Endothelial cell of umbilical vein (primary cell): ENCODE measurements around the gene COPS6. TPM values are rescaled to one million over a fixed set of nuclear protein-coding genes. Genes with fewer than 3 reads are reported as not detected.

Experiments
- BruUV-seq: library from RNA; stranded (reverse); fragments of 400-500 nt; replicated peaks from 2 replicates; lab custom pipeline; 2021; lab: Mats Ljungman, UMichigan
- CTCF ChIA-PET: fragments of 300-600, 350-600 bp; sonication (Branson Sonifier 250); formaldehyde crosslinking; loops from one replicate; lab custom pipeline; 2021; ENCODE audit warnings: antibody characterized with exemption, inconsistent platforms; lab: Charles Lee
- POLR2A ChIA-PET: fragments of 300-600, 350-600 bp; sonication (Branson Sonifier 250); formaldehyde crosslinking; loops from one replicate; lab custom pipeline; 2021; ENCODE audit warnings: antibody characterized with exemption, inconsistent platforms; lab: Charles Lee
- DNase-seq: peaks from one replicate; pipeline ENCODE4 v3.0.0-alpha.2; 2011; ENCODE audit warnings: low read depth, low spot score
- FAIRE-seq: peaks from 2 replicates; lab custom pipeline; 2011; peaks lifted over from hg19 to GRCh38; lab: Jason Lieb, UNC
- H2AFZ ChIP-seq: 2 replicates; pipeline ENCODE4 v1.6.0; 2012; ENCODE audit warnings: low read depth, low read length, control low read depth, inconsistent platforms
- H3K27ac ChIP-seq: 2 replicates; pipeline ENCODE4 v1.5.1; 2011; ENCODE audit warnings: low read depth, mild to moderate bottlenecking, control low read depth, low read length, moderate library complexity; ENCODE audit not compliant: insufficient read depth
- H3K27me3 ChIP-seq, 2 experiments: 2 replicates each; pipeline versions ENCODE4 v1.6.0 to v1.6.1; 2011; ENCODE audit warnings: low read length in 2 of 2, mixed read lengths in 1 of 2; ENCODE audit not compliant: control insufficient read depth in 2 of 2, insufficient read depth in 2 of 2
- H3K36me3 ChIP-seq, 2 experiments: 2 replicates in 1 of 2; 3 replicates in 1 of 2; pipeline ENCODE4 v1.5.1; 2011; ENCODE audit warnings: low read length in 2 of 2, mild to moderate bottlenecking in 1 of 2, moderate library complexity in 1 of 2; ENCODE audit not compliant: control insufficient read depth in 2 of 2, insufficient read depth in 2 of 2; ENCODE audit errors: extremely low read depth in 1 of 2
- H3K4me1 ChIP-seq: 3 replicates; pipeline ENCODE4 v1.5.1; 2011; ENCODE audit warnings: mild to moderate bottlenecking, low read length; ENCODE audit not compliant: control insufficient read depth, insufficient read depth; ENCODE audit errors: extremely low read depth
- H3K4me2 ChIP-seq: 2 replicates; pipeline ENCODE4 v1.6.1; 2011; ENCODE audit warnings: low read length, control low read depth, mixed read lengths; ENCODE audit not compliant: insufficient read depth
- H3K4me3 ChIP-seq, 3 experiments: fragments of 200-600 bp in 1 of 3; sonication (generic), shearing (Covaris generic) in 1 of 3; replicated peaks in 1 of 3; 2 replicates each; pipeline ENCODE4 v1.5.1; 2011 to 2016; ENCODE audit warnings: control low read depth in 3 of 3, low read length in 3 of 3, mild to moderate bottlenecking in 2 of 3, inconsistent platforms in 1 of 3, low read depth in 1 of 3, moderate library complexity in 1 of 3; ENCODE audit not compliant: insufficient read depth in 1 of 3
- H3K79me2 ChIP-seq: 2 replicates; pipeline ENCODE4 v1.6.0; 2012; ENCODE audit warnings: low read length, inconsistent platforms; ENCODE audit not compliant: control insufficient read depth, insufficient read depth
- H3K9ac ChIP-seq: replicated peaks from 2 replicates; pipeline ENCODE3; 2011; ENCODE audit warnings: low read length, control low read depth; ENCODE audit not compliant: insufficient read depth; ENCODE audit errors: extremely low read depth
- H3K9me1 ChIP-seq: replicated peaks from 3 replicates; pipeline ENCODE4 v1.6.0; 2011; ENCODE audit warnings: mild to moderate bottlenecking, low read length; ENCODE audit not compliant: control insufficient read depth, insufficient read depth; ENCODE audit errors: extremely low read depth
- H3K9me3 ChIP-seq: replicated peaks from 2 replicates; pipeline ENCODE4 v1.5.1; 2012; ENCODE audit warnings: low read length, inconsistent platforms; ENCODE audit not compliant: control insufficient read depth, insufficient read depth
- H4K20me1 ChIP-seq: replicated peaks from 2 replicates; pipeline ENCODE3; 2011; ENCODE audit warnings: mild to moderate bottlenecking, low read length; ENCODE audit not compliant: control insufficient read depth, insufficient read depth; ENCODE audit errors: extremely low read depth
- EZH2 ChIP-seq: IDR thresholded peaks from 2 replicates; pipeline ENCODE4 v1.6.1; 2012; ENCODE audit warnings: borderline replicate concordance, low read depth, mild to moderate bottlenecking, moderate library complexity, low read length, inconsistent platforms; ENCODE audit not compliant: severe bottlenecking
- FOS ChIP-seq: IDR thresholded peaks from 2 replicates; pipeline ENCODE4 v1.6.1; 2011; ENCODE audit warnings: mild to moderate bottlenecking, low read length, moderate library complexity, borderline replicate concordance; ENCODE audit not compliant: insufficient read depth
- GATA2 ChIP-seq: IDR thresholded peaks from 2 replicates; pipeline ENCODE4 v1.7.0; 2011; ENCODE audit warnings: low read depth, mild to moderate bottlenecking, moderate library complexity, mixed read lengths, low read length; ENCODE audit not compliant: insufficient read length, insufficient read depth
- JUN ChIP-seq: IDR thresholded peaks from 2 replicates; pipeline ENCODE4 v1.6.1; 2011; ENCODE audit warnings: borderline replicate concordance, low read depth; ENCODE audit not compliant: insufficient read length, insufficient read depth
- MYC ChIP-seq: IDR thresholded peaks from one replicate; pipeline ENCODE4 v1.6.1; 2011; ENCODE audit warnings: mild to moderate bottlenecking, low read depth, low read length
- POLR2A ChIP-seq: IDR thresholded peaks from 2 replicates; pipeline ENCODE4 v1.6.1; 2012; ENCODE audit warnings: low read depth, mild to moderate bottlenecking, control low read depth, low read length
- POLR2AphosphoS5 ChIP-seq: IDR thresholded peaks from 2 replicates; pipeline ENCODE4 v1.6.1; 2012; ENCODE audit warnings: low read depth, mild to moderate bottlenecking, control low read depth, low read length, moderate library complexity; ENCODE audit not compliant: insufficient read depth
- dilution Hi-C: fragments of 300-500 bp; cut with MboI; formaldehyde crosslinking; loops from one replicate; pipeline ENCODE4 v1.15.0; 2019; ENCODE audit warnings: low sequenced_read_pairs; ENCODE audit not compliant: extremely low pct_ligation_motif_present
- intact Hi-C: fragments of 100-400 bp; cut with micrococcal nuclease; formaldehyde crosslinking; loops from one replicate; pipeline ENCODE4 v1.10.0; 2022
- polyA plus RNA-seq, 4 experiments: library from polyadenylated mRNA; depleted of rRNA in 3 of 4; stranded (reverse) in 3 of 4; unstranded in 1 of 4; fragments of >200 nt; gene quantifications; 2 replicates each; pipeline versions ENCODE4 v1.2.1 to v1.2.3, GENCODE V29; 2011 to 2012; ENCODE audit warnings: missing spikeins in 1 of 4
- total RNA-seq: library from RNA; stranded (reverse); gene quantifications from 2 replicates; pipeline ENCODE4 v1.2.3, GENCODE V29; 2021
- TF ChIP-seq, protein P1 (sequence below), 2 donors: IDR thresholded peaks; 1 replicate in 1 of 2; 2 replicates in 1 of 2; pipeline ENCODE4 v1.5.1; 2011; ENCODE audit warnings: low read length in 2 of 2, mild to moderate bottlenecking in 2 of 2, moderate library complexity in 2 of 2, control low read depth in 1 of 2, inconsistent platforms in 1 of 2, low read depth in 1 of 2; ENCODE audit not compliant: insufficient read depth in 1 of 2; ENCODE audit errors: extremely low read depth in 1 of 2
- TF ChIP-seq, protein P2 (sequence below): IDR thresholded peaks from 2 replicates; pipeline ENCODE4 v1.6.1; 2011; ENCODE audit not compliant: insufficient read depth, insufficient read length

COPS6 gene
- total and polyA plus RNA-seq, 2 donors (not counting 3 experiments of a cell fraction or from before 2014, with no cell fraction given): 188 to 251 TPM

DNA sequence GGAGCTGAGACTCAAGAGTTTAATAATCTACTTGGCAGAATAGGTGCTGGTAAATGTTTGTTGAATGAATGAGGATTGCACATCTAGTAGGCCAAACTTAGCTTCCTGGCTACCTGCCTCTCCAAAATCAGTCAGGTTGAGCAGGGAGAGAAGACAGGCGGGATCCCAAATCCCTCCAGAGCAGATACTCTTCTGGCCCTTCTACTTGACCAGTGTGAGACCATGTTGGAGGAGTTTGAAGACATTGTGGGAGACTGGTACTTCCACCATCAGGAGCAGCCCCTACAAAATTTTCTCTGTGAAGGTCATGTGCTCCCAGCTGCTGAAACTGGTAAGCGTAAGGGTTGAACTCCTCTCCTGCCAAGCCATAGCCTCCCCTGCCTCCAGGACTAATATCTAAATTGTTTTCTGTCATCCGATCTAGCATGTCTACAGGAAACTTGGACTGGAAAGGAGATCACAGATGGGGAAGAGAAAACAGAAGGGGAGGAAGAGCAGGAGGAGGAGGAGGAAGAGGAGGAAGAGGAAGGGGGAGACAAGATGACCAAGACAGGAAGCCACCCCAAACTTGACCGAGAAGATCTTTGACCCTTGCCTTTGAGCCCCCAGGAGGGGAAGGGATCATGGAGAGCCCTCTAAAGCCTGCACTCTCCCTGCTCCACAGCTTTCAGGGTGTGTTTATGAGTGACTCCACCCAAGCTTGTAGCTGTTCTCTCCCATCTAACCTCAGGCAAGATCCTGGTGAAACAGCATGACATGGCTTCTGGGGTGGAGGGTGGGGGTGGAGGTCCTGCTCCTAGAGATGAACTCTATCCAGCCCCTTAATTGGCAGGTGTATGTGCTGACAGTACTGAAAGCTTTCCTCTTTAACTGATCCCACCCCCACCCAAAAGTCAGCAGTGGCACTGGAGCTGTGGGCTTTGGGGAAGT lies 35.8 kb downstream of the COPS6 start:
- Histone ChIP-seq H3K9me3 (no peaks in the 10 kb centered on the region), H3K9me1 (no peaks in the 10 kb centered on the region), H3K4me1 (peaks cover 18% of the 10 kb centered on the region), H3K27ac (no peak overlapping the region), H3K4me2 (no peak overlapping the region), H3K4me3 (no peak overlapping the region), H3K36me3 (peaks cover 0 to 2% of the 10 kb centered on the region in 2 experiments), H3K27me3 (no peaks in the 10 kb centered on the region), H3K79me2 (peaks cover 2% of the 10 kb centered on the region), H3K9ac (no peak overlapping the region), H2AFZ (no peak overlapping the region), H4K20me1 (no peaks in the 10 kb centered on the region)
- no TSS peak for BruUV-seq
- DNase-seq (no peak), FAIRE-seq (no peak)
- intact Hi-C loops: loop anchor here (5.0 kb wide), 1 partner anchor 132 kb away; no protein-coding TSS in a partner anchor
- TF ChIP-seq, protein P1, sequence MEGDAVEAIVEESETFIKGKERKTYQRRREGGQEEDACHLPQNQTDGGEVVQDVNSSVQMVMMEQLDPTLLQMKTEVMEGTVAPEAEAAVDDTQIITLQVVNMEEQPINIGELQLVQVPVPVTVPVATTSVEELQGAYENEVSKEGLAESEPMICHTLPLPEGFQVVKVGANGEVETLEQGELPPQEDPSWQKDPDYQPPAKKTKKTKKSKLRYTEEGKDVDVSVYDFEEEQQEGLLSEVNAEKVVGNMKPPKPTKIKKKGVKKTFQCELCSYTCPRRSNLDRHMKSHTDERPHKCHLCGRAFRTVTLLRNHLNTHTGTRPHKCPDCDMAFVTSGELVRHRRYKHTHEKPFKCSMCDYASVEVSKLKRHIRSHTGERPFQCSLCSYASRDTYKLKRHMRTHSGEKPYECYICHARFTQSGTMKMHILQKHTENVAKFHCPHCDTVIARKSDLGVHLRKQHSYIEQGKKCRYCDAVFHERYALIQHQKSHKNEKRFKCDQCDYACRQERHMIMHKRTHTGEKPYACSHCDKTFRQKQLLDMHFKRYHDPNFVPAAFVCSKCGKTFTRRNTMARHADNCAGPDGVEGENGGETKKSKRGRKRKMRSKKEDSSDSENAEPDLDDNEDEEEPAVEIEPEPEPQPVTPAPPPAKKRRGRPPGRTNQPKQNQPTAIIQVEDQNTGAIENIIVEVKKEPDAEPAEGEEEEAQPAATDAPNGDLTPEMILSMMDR (IDR thresholded peaks at IDR 0.05; ENCODE audit: extremely low read depth in 1 of 2, insufficient read depth in 1 of 2, low read depth in 1 of 2, low read length in 2 of 2): no peak
- TF ChIP-seq FOS (no peak), MYC (no peak), JUN (no peak), POLR2A (no peak), GATA2 (no peak), POLR2AphosphoS5 (no peak), EZH2 (no peak)
- TF ChIP-seq, protein P2, sequence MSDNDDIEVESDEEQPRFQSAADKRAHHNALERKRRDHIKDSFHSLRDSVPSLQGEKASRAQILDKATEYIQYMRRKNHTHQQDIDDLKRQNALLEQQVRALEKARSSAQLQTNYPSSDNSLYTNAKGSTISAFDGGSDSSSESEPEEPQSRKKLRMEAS: no peak
- dilution Hi-C loops: no loop called here
- CTCF ChIA-PET: interaction anchor here (1.1 kb wide), 1 partner anchor 131 kb away, joined by 3 read pairs; no protein-coding TSS in a partner anchor
- POLR2A ChIA-PET: no interaction called here
